Measurements from ENCODE around the gene FTCD. TPM values are rescaled to one million over a fixed set of nuclear protein-coding genes. Genes with fewer than 3 reads are reported as not detected.

Gene FTCD
- total RNA-seq, 1 experiment from 2014 or later = 6.7 TPM

DNA sequence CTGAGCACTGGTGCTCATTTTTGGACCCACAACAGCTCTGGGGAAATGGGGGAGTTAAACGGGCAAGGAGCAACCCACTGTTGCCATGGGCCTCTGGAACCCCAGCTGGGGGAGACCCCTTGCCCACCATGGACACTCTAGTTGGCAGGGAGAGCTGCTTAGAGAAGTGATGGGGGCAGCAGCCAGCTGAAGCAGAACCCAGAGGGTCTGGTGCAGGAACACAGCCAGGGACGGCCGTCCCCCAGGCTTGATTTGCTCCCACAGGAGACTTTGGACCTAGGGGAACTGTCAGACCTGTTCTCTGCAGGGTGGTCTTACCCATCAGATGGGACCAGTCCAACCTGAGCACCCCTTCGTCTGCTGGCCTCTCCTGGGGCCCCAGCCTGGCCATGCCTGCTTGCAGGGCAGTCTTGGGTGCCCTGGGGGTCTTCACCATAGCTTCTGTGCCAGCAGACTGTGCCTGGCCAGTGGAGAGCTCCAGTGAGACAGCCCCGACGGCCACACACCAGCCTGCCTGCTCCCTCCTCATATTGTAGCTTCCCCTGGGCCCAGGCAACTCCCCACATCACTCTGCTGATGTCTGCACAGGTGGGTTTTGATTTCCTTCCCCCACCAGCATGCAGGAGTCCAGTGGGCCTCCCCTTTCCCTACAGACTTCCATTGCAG lies 17.6 kb upstream of the FTCD start:
- no peak overlapping the region; the same call in 1 of the 2 replicates for H3K14ac ChIP-seq (ENCODE audit: insufficient read depth, low read length)
- no peak overlapping the region for H3K18ac ChIP-seq (ENCODE audit: insufficient read length, low read depth, low read length)
- Mint-ChIP-seq H3K27me3 (ENCODE audit: low read depth) (no peaks in the 10 kb centered on the region), H3K9me3 (peaks cover 9 to 27% of the 10 kb centered on the region in 2 experiments; a peak in 4 of 5 replicates), H3K27ac (peak overlapping the region in 2 of 3 experiments; percentile 8 to 70; a peak in 2 of 7 replicates), H3K4me3 (no peak overlapping the region), H3K4me1 (peaks cover 0 to 7% of the 10 kb centered on the region in 2 experiments; a peak in 2 of 4 replicates), H3K36me3 (ENCODE audit: insufficient read depth in 1 of 3, low read depth in 3 of 3) (peaks cover 6 to 27% (median 12%) of the 10 kb centered on the region in 3 experiments; a peak in 6 of 7 replicates)
- no peak overlapping the region for H2BK15ac ChIP-seq (ENCODE audit: low read depth, low read length)
- no peaks in the 10 kb centered on the region for H3K27me3 ChIP-seq (ENCODE audit: insufficient read depth, low read length)
- H2BK12ac ChIP-seq (ENCODE audit: insufficient read length, low read depth, low read length) = no peak overlapping the region
- H3K79me1 ChIP-seq (ENCODE audit: insufficient read depth, low read depth, low read length, poor library complexity, severe bottlenecking) = peaks cover 6% of the 10 kb centered on the region
- no peaks in the 10 kb centered on the region for H4K20me1 ChIP-seq (ENCODE audit: control insufficient read depth, insufficient read depth, insufficient read length)
- no peak overlapping the region for H4K8ac ChIP-seq (replicated peaks; ENCODE audit: insufficient read length, low read depth, low read length)
- H3K56ac ChIP-seq (ENCODE audit: insufficient read length, low read depth, low read length) = no peak overlapping the region
- no peak overlapping the region for H2BK120ac ChIP-seq (ENCODE audit: low read depth, low read length, poor library complexity, severe bottlenecking)
- WGBS (ENCODE audit: extremely low coverage, insufficient read length, low lambda C conversion rate) = no CpG with 5 or more reads among the region's 6 CpGs
- H3K4ac ChIP-seq (ENCODE audit: low read depth, low read length) = no peak overlapping the region
- no peaks in the 10 kb centered on the region for H3K23me2 ChIP-seq (ENCODE audit: insufficient read length, low read depth, low read length, poor library complexity, severe bottlenecking)
- H3K9me3 ChIP-seq (ENCODE audit: control insufficient read depth, low read depth, low read length) = no peaks in the 10 kb centered on the region
- H3T11ph ChIP-seq (ENCODE audit: low read length) = no peak overlapping the region
- no peak overlapping the region for H4K5ac ChIP-seq (ENCODE audit: insufficient read length, low read depth, low read length)
- H2AK5ac ChIP-seq (ENCODE audit: insufficient read length, low read length) = no peak overlapping the region
- no peak overlapping the region for H2BK5ac ChIP-seq (ENCODE audit: insufficient read length, low read length)
- H3K27ac ChIP-seq (ENCODE audit: insufficient read length, low read depth, low read length) = no peak overlapping the region
- H3K4me2 ChIP-seq (ENCODE audit: insufficient read depth, insufficient read length, low read length) = no peak overlapping the region
- no peak overlapping the region for H3K23ac ChIP-seq (ENCODE audit: insufficient read length, low read depth, low read length)
- no peak overlapping the region for H4K91ac ChIP-seq (ENCODE audit: insufficient read length, low read depth, low read length)
- no peak for DNase-seq
- TF ChIP-seq, protein P1, sequence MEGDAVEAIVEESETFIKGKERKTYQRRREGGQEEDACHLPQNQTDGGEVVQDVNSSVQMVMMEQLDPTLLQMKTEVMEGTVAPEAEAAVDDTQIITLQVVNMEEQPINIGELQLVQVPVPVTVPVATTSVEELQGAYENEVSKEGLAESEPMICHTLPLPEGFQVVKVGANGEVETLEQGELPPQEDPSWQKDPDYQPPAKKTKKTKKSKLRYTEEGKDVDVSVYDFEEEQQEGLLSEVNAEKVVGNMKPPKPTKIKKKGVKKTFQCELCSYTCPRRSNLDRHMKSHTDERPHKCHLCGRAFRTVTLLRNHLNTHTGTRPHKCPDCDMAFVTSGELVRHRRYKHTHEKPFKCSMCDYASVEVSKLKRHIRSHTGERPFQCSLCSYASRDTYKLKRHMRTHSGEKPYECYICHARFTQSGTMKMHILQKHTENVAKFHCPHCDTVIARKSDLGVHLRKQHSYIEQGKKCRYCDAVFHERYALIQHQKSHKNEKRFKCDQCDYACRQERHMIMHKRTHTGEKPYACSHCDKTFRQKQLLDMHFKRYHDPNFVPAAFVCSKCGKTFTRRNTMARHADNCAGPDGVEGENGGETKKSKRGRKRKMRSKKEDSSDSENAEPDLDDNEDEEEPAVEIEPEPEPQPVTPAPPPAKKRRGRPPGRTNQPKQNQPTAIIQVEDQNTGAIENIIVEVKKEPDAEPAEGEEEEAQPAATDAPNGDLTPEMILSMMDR (conservative IDR thresholded peaks at IDR 0.05) = no peak
- H3K9ac ChIP-seq (ENCODE audit: extremely low read depth, insufficient read length, low read length) = no peak overlapping the region
- 0 out of 2 replicates have a peak, but pooled peaks cover 3% of the 10 kb centered on the region for H3K4me1 ChIP-seq (ENCODE audit: insufficient read depth, low read length)
- H3K79me2 ChIP-seq (ENCODE audit: insufficient read depth, low read length) = no peaks in the 10 kb centered on the region; the same call in 1 of the 2 replicates
- H2AFZ ChIP-seq (ENCODE audit: low read length) = no peak overlapping the region
- H2BK20ac ChIP-seq (ENCODE audit: low read depth, low read length, poor library complexity, severe bottlenecking) = no peak overlapping the region
